HepG2 (cell line): ENCODE results near the gene DPP6. TPM values are rescaled to one million over a fixed set of nuclear protein-coding genes. Genes with fewer than 3 reads are reported as not detected.

Experiments used
- ATAC-seq: fragments of 200-7000 bp; cut with Tn5 transposase; 3 replicates; pipeline ENCODE4 v1.9.1; 2020; ENCODE audit warnings: mild to moderate bottlenecking, moderate library complexity
- BruUV-seq: library from RNA; stranded (reverse); fragments of 400-500 nt; replicated peaks from 2 replicates; lab custom pipeline; 2021; lab: Mats Ljungman, UMichigan
- CTCF ChIA-PET: fragments of 300-600 bp; formaldehyde crosslinking; extraction: SDS; loops from one replicate; lab custom pipeline; 2021; ENCODE audit warnings: low total read pairs, inconsistent platforms, low intra/inter-chr PET ratio; lab: Yijun Ruan, JAX
- POLR2A ChIA-PET: fragments of 350-600 bp; sonication (Branson Sonifier 250); formaldehyde crosslinking; loops from one replicate; lab custom pipeline; 2020; ENCODE audit warnings: antibody characterized with exemption, inconsistent platforms; lab: Yijun Ruan, JAX
- DNase-seq: peaks from one replicate; pipeline ENCODE4 v3.0.0-alpha.2; 2015; ENCODE audit warnings: low spot score
- FAIRE-seq: peaks from 3 replicates; lab custom pipeline; 2011; peaks lifted over from hg19 to GRCh38; lab: Jason Lieb, UNC
- H2AFZ ChIP-seq: one replicate; pipeline ENCODE4 v1.6.1; 2011; ENCODE audit warnings: low read length, inconsistent platforms
- H3K27ac ChIP-seq: fragments of 300-600 bp; 3 replicates; pipeline ENCODE4 v1.8.0; 2011; ENCODE audit warnings: mixed run types, mild to moderate bottlenecking, mixed read lengths, low read length, inconsistent platforms; ENCODE audit not compliant: insufficient read depth; ENCODE audit errors: extremely low read length
- H3K27me3 ChIP-seq, 2 experiments: fragments of 200-600 bp in 1 of 2; 2 replicates in 1 of 2; 3 replicates in 1 of 2; pipeline versions ENCODE4 v1.6.0 to v1.8.0; 2011; ENCODE audit warnings: low read length in 2 of 2, mild to moderate bottlenecking in 2 of 2, moderate library complexity in 2 of 2, inconsistent platforms in 1 of 2; ENCODE audit not compliant: insufficient read depth in 2 of 2, control insufficient read depth in 1 of 2
- H3K36me3 ChIP-seq, 2 experiments: fragments of 200-600 bp in 1 of 2; replicated peaks in 1 of 2; 2 replicates in 1 of 2; 3 replicates in 1 of 2; pipeline versions ENCODE4 v1.5.1 to v1.8.0; 2011; ENCODE audit warnings: low read length in 2 of 2, inconsistent platforms in 1 of 2; ENCODE audit not compliant: insufficient read depth in 2 of 2, control insufficient read depth in 1 of 2
- H3K4me1 ChIP-seq: 2 replicates; pipeline ENCODE4 v1.5.1; 2012; ENCODE audit warnings: low read length, inconsistent platforms; ENCODE audit not compliant: insufficient read depth
- H3K4me2 ChIP-seq: 2 replicates; pipeline ENCODE4 v1.6.0; 2011; ENCODE audit warnings: low read depth, low read length, inconsistent platforms
- H3K4me3 ChIP-seq, 3 experiments: fragments of 200-600 bp in 1 of 3; sonication (generic), shearing (Covaris generic) in 1 of 3; replicated peaks in 1 of 3; 2 replicates each; pipeline ENCODE4 v1.5.1; 2011 to 2016; ENCODE audit warnings: low read length in 3 of 3, inconsistent platforms in 2 of 3, low read depth in 2 of 3, mild to moderate bottlenecking in 2 of 3, control low read depth in 1 of 3, mixed read lengths in 1 of 3; ENCODE audit not compliant: insufficient read depth in 1 of 3
- H3K79me2 ChIP-seq: one replicate; pipeline ENCODE4 v1.6.1; 2011; ENCODE audit warnings: low read length, inconsistent platforms; ENCODE audit not compliant: insufficient read depth
- H3K9ac ChIP-seq: 2 replicates; pipeline ENCODE4 v1.6.0; 2011; ENCODE audit warnings: mild to moderate bottlenecking, low read depth, low read length, inconsistent platforms; ENCODE audit not compliant: insufficient read depth
- H3K9me3 ChIP-seq: 2 replicates; pipeline ENCODE4 v1.5.1; 2012; ENCODE audit warnings: mild to moderate bottlenecking, low read length
- H4K20me1 ChIP-seq: 2 replicates; pipeline ENCODE4 v1.6.0; 2011; ENCODE audit warnings: inconsistent platforms, mild to moderate bottlenecking, low read length, moderate library complexity; ENCODE audit not compliant: insufficient read depth
- ARID2 ChIP-seq: sonication (generic); formaldehyde crosslinking; IDR thresholded peaks from 2 replicates; pipeline ENCODE4 v1.8.1; 2022; ENCODE audit warnings: mild to moderate bottlenecking, missing genetic modification reagents, borderline replicate concordance
- CCAR2 ChIP-seq: fragments of 200-400 bp; formaldehyde crosslinking; optimal IDR thresholded peaks from 2 replicates; pipeline ENCODE3; 2018; ENCODE audit warnings: low read depth, mild to moderate bottlenecking, low read length, moderate library complexity
- CEBPB ChIP-seq: IDR thresholded peaks from 2 replicates; pipeline ENCODE4 v1.6.1; 2011; ENCODE audit warnings: low read depth, low read length, improper control_type of control experiment, borderline replicate concordance
- DNMT1 ChIP-seq: sonication (generic); formaldehyde crosslinking; IDR thresholded peaks from 2 replicates; pipeline ENCODE4 v1.5.1; 2020; ENCODE audit warnings: mild to moderate bottlenecking, missing genetic modification reagents
- IRX3 ChIP-seq: sonication (generic); formaldehyde crosslinking; IDR thresholded peaks from 2 replicates; pipeline ENCODE4 v1.8.1; 2023; ENCODE audit warnings: mild to moderate bottlenecking, low read depth, missing genetic modification reagents, borderline replicate concordance
- KDM2A ChIP-seq: sonication (generic); formaldehyde crosslinking; IDR thresholded peaks from 2 replicates; pipeline ENCODE4 v1.4.0; 2020; ENCODE audit warnings: low read depth, missing genetic modification reagents, borderline replicate concordance
- KDM3A ChIP-seq: IDR thresholded peaks from 2 replicates; pipeline ENCODE4 v1.6.1; 2018; ENCODE audit warnings: low read depth, missing compliant biosample characterization
- LCORL ChIP-seq, 2 experiments: fragments of 450-650 bp in 1 of 2; sonication (generic) in 1 of 2; formaldehyde crosslinking in 1 of 2; IDR thresholded peaks; 2 replicates each; pipeline versions ENCODE4 v1.5.0 to v1.6.1; 2017 to 2020; ENCODE audit warnings: antibody characterized with exemption in 1 of 2, missing genetic modification reagents in 1 of 2
- MIER2 ChIP-seq: IDR thresholded peaks from 2 replicates; pipeline ENCODE4 v1.6.1; 2016; ENCODE audit warnings: missing biosample characterization, missing genetic modification reagents
- REXO4 ChIP-seq: sonication (generic); formaldehyde crosslinking; IDR thresholded peaks from 2 replicates; pipeline ENCODE4 v1.8.0; 2022; ENCODE audit warnings: missing genetic modification reagents, mild to moderate bottlenecking, borderline replicate concordance
- ZEB1 ChIP-seq: IDR thresholded peaks from 2 replicates; pipeline ENCODE4 v1.6.1; 2012; ENCODE audit warnings: mild to moderate bottlenecking, low read depth, inconsistent platforms; ENCODE audit not compliant: insufficient replicate concordance
- ZNF672 ChIP-seq: sonication (generic); formaldehyde crosslinking; IDR thresholded peaks from 2 replicates; pipeline ENCODE4 v1.8.1; 2022; ENCODE audit warnings: missing genetic modification reagents
- ZNF724P ChIP-seq: sonication (generic); formaldehyde crosslinking; IDR thresholded peaks from 2 replicates; pipeline ENCODE4 v1.8.0; 2022; ENCODE audit warnings: missing genetic modification reagents, borderline replicate concordance
- ZNF816 ChIP-seq: sonication (generic); formaldehyde crosslinking; IDR thresholded peaks from 2 replicates; pipeline ENCODE4 v1.8.0; 2022; ENCODE audit warnings: missing genetic modification reagents, mild to moderate bottlenecking, borderline replicate concordance
- WGBS: methylation state at CpG from one replicate; pipeline ENCODE4 v1.1.6; 2017; ENCODE audit warnings: low lambda C conversion rate; 5-methylcytosine and 5-hydroxymethylcytosine counted together
- in situ Hi-C: cut with HindIII; loops from 2 replicates; pipeline ENCODE4 v1.10.0; 2017; ENCODE audit warnings: low pct_unique_long_range_greater_than_20kb; ENCODE audit not compliant: extremely low pct_ligation_motif_present
- intact Hi-C: fragments of 100-400 bp; cut with micrococcal nuclease; formaldehyde crosslinking; loops from one replicate; pipeline ENCODE4 v1.10.0; 2022; ENCODE audit not compliant: unreplicated experiment
- polyA plus RNA-seq, 8 experiments: library from polyadenylated mRNA; depleted of rRNA in 3 of 8; stranded (reverse) in 7 of 8; unstranded in 1 of 8; fragments of >200 nt; fragmentation: Illumina TruSeq in 4 of 8; extraction: Trizol in 4 of 8; gene quantifications; 2 replicates each; pipeline versions ENCODE4 v1.2.1 to v1.2.3, GENCODE V29; 2011 to 2016; ENCODE audit warnings: low read depth in 4 of 8, missing spikeins in 1 of 8, mixed read lengths in 1 of 8; ENCODE audit not compliant: insufficient read depth in 1 of 8
- total RNA-seq, 5 experiments: library from RNA; depleted of rRNA; stranded (reverse); fragments of >200 nt; fragmentation: Illumina TruSeq; extraction: Trizol; gene quantifications; 2 replicates each; pipeline ENCODE4 v1.2.3, GENCODE V29; 2016; ENCODE audit warnings: low read depth in 1 of 5
- TF ChIP-seq, protein P1 (sequence below): sonication (generic); formaldehyde crosslinking; IDR thresholded peaks from 2 replicates; pipeline ENCODE4 v1.8.0; 2022; ENCODE audit warnings: mild to moderate bottlenecking, missing genetic modification reagents, moderate library complexity
- TF ChIP-seq, protein P2 (sequence below): sonication (generic); formaldehyde crosslinking; IDR thresholded peaks from 2 replicates; pipeline ENCODE4 v1.5.0; 2020; ENCODE audit warnings: missing genetic modification reagents
- TF ChIP-seq, protein P3 (sequence below): sonication (generic); formaldehyde crosslinking; conservative IDR thresholded peaks from 2 replicates; pipeline ENCODE4 v1.4.0; 2020; ENCODE audit warnings: mild to moderate bottlenecking, missing genetic modification reagents, moderate library complexity
- TF ChIP-seq, protein P4 (sequence below): sonication (generic); formaldehyde crosslinking; IDR thresholded peaks from 2 replicates; pipeline ENCODE4 v1.5.0; 2020; ENCODE audit warnings: mild to moderate bottlenecking, missing genetic modification reagents

The DPP6 gene
- total and polyA plus RNA-seq, 2 of the 13 experiments (the other 11 are each of a cell fraction or from before 2014, with no cell fraction given) = not detected

DNA sequence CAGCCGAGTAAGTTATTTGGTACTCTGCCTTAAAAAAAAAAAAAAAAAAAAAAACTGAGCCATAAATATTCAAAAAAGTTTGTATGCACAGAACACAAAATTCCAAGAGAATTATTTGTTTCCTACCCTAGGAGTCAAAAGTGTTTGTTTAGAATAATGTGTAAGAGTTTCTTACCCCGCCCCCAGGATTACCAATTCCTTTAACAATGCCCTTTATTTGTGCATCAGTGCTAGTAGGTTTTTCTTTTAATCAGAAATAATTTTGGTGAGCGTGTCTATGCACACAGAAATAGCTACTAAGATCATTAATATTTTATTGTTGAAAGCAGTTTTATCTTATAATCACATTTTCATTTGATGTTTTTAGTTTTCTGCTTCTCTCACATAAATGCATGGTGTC is 374.6 kb downstream of the DPP6 start:
- no peaks in the 10 kb centered on the region for H3K9me3 ChIP-seq
- ATAC-seq (no peak), FAIRE-seq (no peak), DNase-seq (no peak)
- POLR2A ChIA-PET = no interaction called here
- no peak overlapping the region for H3K27ac ChIP-seq
- no peak overlapping the region for H3K4me2 ChIP-seq
- no peaks in the 10 kb centered on the region for H3K4me1 ChIP-seq
- 1% methylated on average over 3 of the region's 3 CpGs for WGBS
- H3K79me2 ChIP-seq = no peaks in the 10 kb centered on the region
- CTCF ChIA-PET = no interaction called here
- H4K20me1 ChIP-seq = no peaks in the 10 kb centered on the region
- no peak overlapping the region for H3K9ac ChIP-seq
- H3K27me3 ChIP-seq = no peaks in the 10 kb centered on the region
- intact Hi-C loops = loop anchor here (1.0 to 5.0 kb wide), 2 partner anchors 23 to 201 kb away; no protein-coding TSS in a partner anchor
- no peaks in the 10 kb centered on the region for H3K36me3 ChIP-seq
- no TSS peak for BruUV-seq
- in situ Hi-C loops = no loop called here
- H2AFZ ChIP-seq = no peak overlapping the region
- no peak overlapping the region for H3K4me3 ChIP-seq
- TF ChIP-seq KDM2A = no peak
- TF ChIP-seq KDM3A (CRISPR knock-in tag) = no peak
- TF ChIP-seq REXO4 (CRISPR knock-in tag) = no peak
- no peak for TF ChIP-seq ZEB1
- TF ChIP-seq MIER2 (CRISPR knock-in tag) = no peak
- TF ChIP-seq, protein P1, sequence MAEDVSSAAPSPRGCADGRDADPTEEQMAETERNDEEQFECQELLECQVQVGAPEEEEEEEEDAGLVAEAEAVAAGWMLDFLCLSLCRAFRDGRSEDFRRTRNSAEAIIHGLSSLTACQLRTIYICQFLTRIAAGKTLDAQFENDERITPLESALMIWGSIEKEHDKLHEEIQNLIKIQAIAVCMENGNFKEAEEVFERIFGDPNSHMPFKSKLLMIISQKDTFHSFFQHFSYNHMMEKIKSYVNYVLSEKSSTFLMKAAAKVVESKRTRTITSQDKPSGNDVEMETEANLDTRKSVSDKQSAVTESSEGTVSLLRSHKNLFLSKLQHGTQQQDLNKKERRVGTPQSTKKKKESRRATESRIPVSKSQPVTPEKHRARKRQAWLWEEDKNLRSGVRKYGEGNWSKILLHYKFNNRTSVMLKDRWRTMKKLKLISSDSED (CRISPR knock-in tag) = no peak
- TF ChIP-seq LCORL (IDR thresholded peaks at IDR 0.05) = no peak
- no peak for TF ChIP-seq LCORL (CRISPR knock-in tag; IDR thresholded peaks at IDR 0.05)
- TF ChIP-seq ZNF816 = no peak
- no peak for TF ChIP-seq CCAR2
- TF ChIP-seq ZNF672 (CRISPR knock-in tag) = no peak
- TF ChIP-seq, protein P2, sequence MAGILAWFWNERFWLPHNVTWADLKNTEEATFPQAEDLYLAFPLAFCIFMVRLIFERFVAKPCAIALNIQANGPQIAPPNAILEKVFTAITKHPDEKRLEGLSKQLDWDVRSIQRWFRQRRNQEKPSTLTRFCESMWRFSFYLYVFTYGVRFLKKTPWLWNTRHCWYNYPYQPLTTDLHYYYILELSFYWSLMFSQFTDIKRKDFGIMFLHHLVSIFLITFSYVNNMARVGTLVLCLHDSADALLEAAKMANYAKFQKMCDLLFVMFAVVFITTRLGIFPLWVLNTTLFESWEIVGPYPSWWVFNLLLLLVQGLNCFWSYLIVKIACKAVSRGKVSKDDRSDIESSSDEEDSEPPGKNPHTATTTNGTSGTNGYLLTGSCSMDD = no peak
- no peak for TF ChIP-seq CEBPB
- TF ChIP-seq DNMT1 = no peak
- TF ChIP-seq, protein P3, sequence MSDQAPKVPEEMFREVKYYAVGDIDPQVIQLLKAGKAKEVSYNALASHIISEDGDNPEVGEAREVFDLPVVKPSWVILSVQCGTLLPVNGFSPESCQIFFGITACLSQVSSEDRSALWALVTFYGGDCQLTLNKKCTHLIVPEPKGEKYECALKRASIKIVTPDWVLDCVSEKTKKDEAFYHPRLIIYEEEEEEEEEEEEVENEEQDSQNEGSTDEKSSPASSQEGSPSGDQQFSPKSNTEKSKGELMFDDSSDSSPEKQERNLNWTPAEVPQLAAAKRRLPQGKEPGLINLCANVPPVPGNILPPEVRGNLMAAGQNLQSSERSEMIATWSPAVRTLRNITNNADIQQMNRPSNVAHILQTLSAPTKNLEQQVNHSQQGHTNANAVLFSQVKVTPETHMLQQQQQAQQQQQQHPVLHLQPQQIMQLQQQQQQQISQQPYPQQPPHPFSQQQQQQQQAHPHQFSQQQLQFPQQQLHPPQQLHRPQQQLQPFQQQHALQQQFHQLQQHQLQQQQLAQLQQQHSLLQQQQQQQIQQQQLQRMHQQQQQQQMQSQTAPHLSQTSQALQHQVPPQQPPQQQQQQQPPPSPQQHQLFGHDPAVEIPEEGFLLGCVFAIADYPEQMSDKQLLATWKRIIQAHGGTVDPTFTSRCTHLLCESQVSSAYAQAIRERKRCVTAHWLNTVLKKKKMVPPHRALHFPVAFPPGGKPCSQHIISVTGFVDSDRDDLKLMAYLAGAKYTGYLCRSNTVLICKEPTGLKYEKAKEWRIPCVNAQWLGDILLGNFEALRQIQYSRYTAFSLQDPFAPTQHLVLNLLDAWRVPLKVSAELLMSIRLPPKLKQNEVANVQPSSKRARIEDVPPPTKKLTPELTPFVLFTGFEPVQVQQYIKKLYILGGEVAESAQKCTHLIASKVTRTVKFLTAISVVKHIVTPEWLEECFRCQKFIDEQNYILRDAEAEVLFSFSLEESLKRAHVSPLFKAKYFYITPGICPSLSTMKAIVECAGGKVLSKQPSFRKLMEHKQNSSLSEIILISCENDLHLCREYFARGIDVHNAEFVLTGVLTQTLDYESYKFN (CRISPR knock-in tag) = no peak
- TF ChIP-seq, protein P4, sequence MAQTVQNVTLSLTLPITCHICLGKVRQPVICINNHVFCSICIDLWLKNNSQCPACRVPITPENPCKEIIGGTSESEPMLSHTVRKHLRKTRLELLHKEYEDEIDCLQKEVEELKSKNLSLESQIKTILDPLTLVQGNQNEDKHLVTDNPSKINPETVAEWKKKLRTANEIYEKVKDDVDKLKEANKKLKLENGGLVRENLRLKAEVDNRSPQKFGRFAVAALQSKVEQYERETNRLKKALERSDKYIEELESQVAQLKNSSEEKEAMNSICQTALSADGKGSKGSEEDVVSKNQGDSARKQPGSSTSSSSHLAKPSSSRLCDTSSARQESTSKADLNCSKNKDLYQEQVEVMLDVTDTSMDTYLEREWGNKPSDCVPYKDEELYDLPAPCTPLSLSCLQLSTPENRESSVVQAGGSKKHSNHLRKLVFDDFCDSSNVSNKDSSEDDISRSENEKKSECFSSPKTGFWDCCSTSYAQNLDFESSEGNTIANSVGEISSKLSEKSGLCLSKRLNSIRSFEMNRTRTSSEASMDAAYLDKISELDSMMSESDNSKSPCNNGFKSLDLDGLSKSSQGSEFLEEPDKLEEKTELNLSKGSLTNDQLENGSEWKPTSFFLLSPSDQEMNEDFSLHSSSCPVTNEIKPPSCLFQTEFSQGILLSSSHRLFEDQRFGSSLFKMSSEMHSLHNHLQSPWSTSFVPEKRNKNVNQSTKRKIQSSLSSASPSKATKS (CRISPR knock-in tag) = no peak
- TF ChIP-seq IRX3 (CRISPR knock-in tag) = no peak
- TF ChIP-seq ZNF724P = no peak
- no peak for TF ChIP-seq ARID2 (CRISPR knock-in tag)
